ENCODE results near the gene C6orf47.

The C6orf47 gene

DNA sequence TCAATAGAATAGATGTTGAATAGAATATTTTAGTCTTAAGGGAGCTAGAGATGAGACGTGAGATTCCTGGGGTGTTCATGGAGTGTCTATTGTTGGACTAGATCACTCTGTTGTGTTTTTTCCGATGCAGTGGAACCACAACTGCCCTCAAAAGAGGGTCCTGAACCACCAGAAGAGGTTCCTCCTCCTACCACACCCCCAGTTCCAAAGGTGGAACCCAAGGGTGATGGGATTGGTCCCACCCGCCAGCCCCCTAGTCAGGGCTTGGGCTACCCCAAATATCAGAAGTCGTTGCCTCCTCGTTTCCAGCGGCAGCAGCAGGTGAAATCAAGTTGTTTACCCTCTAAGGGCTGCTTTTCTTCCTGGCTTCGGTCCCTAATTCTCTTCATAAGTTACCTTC, 31.6 kb downstream of the C6orf47 start:
- TF ChIP-seq, protein P1, sequence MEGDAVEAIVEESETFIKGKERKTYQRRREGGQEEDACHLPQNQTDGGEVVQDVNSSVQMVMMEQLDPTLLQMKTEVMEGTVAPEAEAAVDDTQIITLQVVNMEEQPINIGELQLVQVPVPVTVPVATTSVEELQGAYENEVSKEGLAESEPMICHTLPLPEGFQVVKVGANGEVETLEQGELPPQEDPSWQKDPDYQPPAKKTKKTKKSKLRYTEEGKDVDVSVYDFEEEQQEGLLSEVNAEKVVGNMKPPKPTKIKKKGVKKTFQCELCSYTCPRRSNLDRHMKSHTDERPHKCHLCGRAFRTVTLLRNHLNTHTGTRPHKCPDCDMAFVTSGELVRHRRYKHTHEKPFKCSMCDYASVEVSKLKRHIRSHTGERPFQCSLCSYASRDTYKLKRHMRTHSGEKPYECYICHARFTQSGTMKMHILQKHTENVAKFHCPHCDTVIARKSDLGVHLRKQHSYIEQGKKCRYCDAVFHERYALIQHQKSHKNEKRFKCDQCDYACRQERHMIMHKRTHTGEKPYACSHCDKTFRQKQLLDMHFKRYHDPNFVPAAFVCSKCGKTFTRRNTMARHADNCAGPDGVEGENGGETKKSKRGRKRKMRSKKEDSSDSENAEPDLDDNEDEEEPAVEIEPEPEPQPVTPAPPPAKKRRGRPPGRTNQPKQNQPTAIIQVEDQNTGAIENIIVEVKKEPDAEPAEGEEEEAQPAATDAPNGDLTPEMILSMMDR (IDR thresholded peaks at IDR 0.05): no peak
- no peaks in the 10 kb centered on the region for H3K9me3 ChIP-seq (ENCODE audit: control insufficient read depth, low read length)

DNA sequence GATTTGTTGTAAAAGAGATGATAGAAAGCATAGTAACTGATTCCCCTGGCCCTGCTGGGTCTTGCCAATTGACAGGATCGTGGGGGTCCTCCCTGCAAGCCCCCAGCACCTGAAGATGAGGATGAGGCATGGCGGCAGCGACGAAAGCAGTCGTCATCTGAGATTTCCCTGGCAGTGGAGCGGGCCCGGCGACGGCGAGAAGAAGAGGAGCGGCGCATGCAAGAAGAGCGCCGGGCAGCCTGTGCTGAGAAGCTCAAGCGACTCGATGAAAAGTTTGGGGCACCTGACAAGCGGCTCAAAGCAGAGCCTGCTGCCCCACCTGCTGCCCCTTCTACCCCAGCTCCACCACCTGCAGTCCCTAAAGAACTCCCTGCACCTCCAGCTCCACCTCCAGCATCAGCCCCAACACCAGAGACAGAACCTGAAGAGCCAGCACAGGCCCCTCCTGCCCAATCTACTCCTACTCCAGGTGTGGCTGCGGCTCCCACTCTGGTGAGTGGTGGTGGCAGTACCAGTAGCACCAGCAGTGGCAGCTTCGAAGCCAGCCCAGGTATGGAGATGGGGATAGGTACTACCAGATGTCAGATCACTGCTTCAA, 32.8 kb downstream of the C6orf47 start:
- no peak overlapping the region for H2AFZ ChIP-seq
- H3K79me2 ChIP-seq: peaks cover 12% of the 10 kb centered on the region
- H3K4me3 ChIP-seq (ENCODE audit: low read depth, low read length): no peak overlapping the region
- no peak overlapping the region for H3K4me2 ChIP-seq (ENCODE audit: low read length)
- no peaks in the 10 kb centered on the region for H3K27me3 ChIP-seq (ENCODE audit: control insufficient read depth, insufficient read depth, low read length)
- H3K4me1 ChIP-seq: no peaks in the 10 kb centered on the region
- TF ChIP-seq, protein P1 (IDR thresholded peaks at IDR 0.05): no peak
- H3K27ac ChIP-seq: no peak overlapping the region
- no peak overlapping the region for H3K9ac ChIP-seq
- H3K9me3 ChIP-seq (ENCODE audit: control insufficient read depth, low read length): no peaks in the 10 kb centered on the region
- H3K36me3 ChIP-seq (ENCODE audit: control insufficient read depth, insufficient read depth, low read length): no peaks in the 10 kb centered on the region

More for the DNA sequence above, 31.6 kb downstream of the C6orf47 start:
- H3K4me3 ChIP-seq (ENCODE audit: low read depth, low read length): no peak overlapping the region
- H3K27me3 ChIP-seq (ENCODE audit: control insufficient read depth, insufficient read depth, low read length): no peaks in the 10 kb centered on the region
- H3K9ac ChIP-seq: no peak overlapping the region
- H3K27ac ChIP-seq: no peak overlapping the region
- H3K4me1 ChIP-seq: no peaks in the 10 kb centered on the region
- no peak overlapping the region for H2AFZ ChIP-seq
- no peak overlapping the region for H3K4me2 ChIP-seq (ENCODE audit: low read length)
- peaks cover 12% of the 10 kb centered on the region for H3K79me2 ChIP-seq
- no peaks in the 10 kb centered on the region for H3K36me3 ChIP-seq (ENCODE audit: control insufficient read depth, insufficient read depth, low read length)

DNA sequence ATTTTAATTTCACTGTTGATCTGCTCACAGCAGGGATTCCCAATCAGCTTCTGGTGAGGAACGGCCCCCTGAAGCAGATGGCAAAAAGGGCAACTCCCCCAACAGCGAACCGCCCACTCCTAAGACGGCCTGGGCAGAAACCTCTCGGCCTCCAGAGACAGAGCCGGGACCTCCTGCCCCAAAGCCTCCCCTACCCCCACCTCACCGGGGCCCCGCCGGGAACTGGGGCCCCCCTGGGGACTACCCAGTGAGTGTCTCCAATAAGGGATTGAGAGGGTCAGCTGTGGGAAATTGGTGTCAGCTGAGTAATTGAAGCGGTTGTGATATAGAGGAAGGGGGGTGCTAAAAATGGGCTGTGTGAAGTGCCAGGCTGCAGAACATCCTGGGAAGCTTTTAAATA, 33.6 kb downstream of the C6orf47 start:
- Histone ChIP-seq H3K27ac (no peak overlapping the region), H3K9ac (no peak overlapping the region), H3K27me3 (ENCODE audit: control insufficient read depth, insufficient read depth, low read length) (no peaks in the 10 kb centered on the region), H3K4me3 (ENCODE audit: low read depth, low read length) (no peak overlapping the region), H3K79me2 (peaks cover 11% of the 10 kb centered on the region), H2AFZ (no peak overlapping the region), H3K36me3 (ENCODE audit: control insufficient read depth, insufficient read depth, low read length) (no peaks in the 10 kb centered on the region), H3K9me3 (ENCODE audit: control insufficient read depth, low read length) (no peaks in the 10 kb centered on the region), H3K4me2 (ENCODE audit: low read length) (no peak overlapping the region), H3K4me1 (peaks cover 6% of the 10 kb centered on the region)
- TF ChIP-seq, protein P1 (IDR thresholded peaks at IDR 0.05): no peak

- H3K9me3 ChIP-seq (ENCODE audit: control insufficient read depth, low read length): no peaks in the 10 kb centered on the region
- no peak overlapping the region for H3K9ac ChIP-seq
- H3K4me3 ChIP-seq (ENCODE audit: low read depth, low read length): no peak overlapping the region
- TF ChIP-seq, protein P1 (IDR thresholded peaks at IDR 0.05): no peak
- no peaks in the 10 kb centered on the region for H3K27me3 ChIP-seq (ENCODE audit: control insufficient read depth, insufficient read depth, low read length)
- no peak overlapping the region for H3K4me2 ChIP-seq (ENCODE audit: low read length)
- no peaks in the 10 kb centered on the region for H3K36me3 ChIP-seq (ENCODE audit: control insufficient read depth, insufficient read depth, low read length)
- H3K4me1 ChIP-seq: peaks cover 12% of the 10 kb centered on the region
- H3K27ac ChIP-seq: no peak overlapping the region
- H2AFZ ChIP-seq: no peak overlapping the region
- peaks cover 17% of the 10 kb centered on the region for H3K79me2 ChIP-seq
These were observed 36.5 kb downstream of the C6orf47 start for GRCh38 chr6:31624070-31624469.

GRCh38 chr6:31622684-31623091, 37.9 kb downstream of the C6orf47 start:
- TF ChIP-seq, protein P1 (IDR thresholded peaks at IDR 0.05): no peak
- Histone ChIP-seq H3K4me3 (ENCODE audit: low read depth, low read length) (no peak overlapping the region), H3K27me3 (ENCODE audit: control insufficient read depth, insufficient read depth, low read length) (no peaks in the 10 kb centered on the region), H3K27ac (no peak overlapping the region), H3K4me2 (ENCODE audit: low read length) (peak overlapping the region; percentile 88), H3K9me3 (ENCODE audit: control insufficient read depth, low read length) (no peaks in the 10 kb centered on the region), H3K9ac (no peak overlapping the region), H3K79me2 (peaks cover 17% of the 10 kb centered on the region), H3K36me3 (ENCODE audit: control insufficient read depth, insufficient read depth, low read length) (no peaks in the 10 kb centered on the region), H2AFZ (no peak overlapping the region), H3K4me1 (peaks cover 12% of the 10 kb centered on the region)
